GM21529 (cell line): ENCODE data around the gene CYP26A1.

ENCODE experiments used
- ATAC-seq: cut with Tn5 transposase; IDR thresholded peaks from one replicate; pipeline ENCODE4 v1.9.1; 2021; ENCODE audit not compliant: unreplicated experiment

Gene CYP26A1, protein sequence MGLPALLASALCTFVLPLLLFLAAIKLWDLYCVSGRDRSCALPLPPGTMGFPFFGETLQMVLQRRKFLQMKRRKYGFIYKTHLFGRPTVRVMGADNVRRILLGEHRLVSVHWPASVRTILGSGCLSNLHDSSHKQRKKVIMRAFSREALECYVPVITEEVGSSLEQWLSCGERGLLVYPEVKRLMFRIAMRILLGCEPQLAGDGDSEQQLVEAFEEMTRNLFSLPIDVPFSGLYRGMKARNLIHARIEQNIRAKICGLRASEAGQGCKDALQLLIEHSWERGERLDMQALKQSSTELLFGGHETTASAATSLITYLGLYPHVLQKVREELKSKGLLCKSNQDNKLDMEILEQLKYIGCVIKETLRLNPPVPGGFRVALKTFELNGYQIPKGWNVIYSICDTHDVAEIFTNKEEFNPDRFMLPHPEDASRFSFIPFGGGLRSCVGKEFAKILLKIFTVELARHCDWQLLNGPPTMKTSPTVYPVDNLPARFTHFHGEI

GRCh38 chr10:93073539-93074146 is at the start of gene CYP26A1:
TSS of gene CYP26A1 (plus strand) at chr10:93073893. CDS start at chr10:93073935, 42 bp downstream.
- ATAC-seq: no peak

DNA sequence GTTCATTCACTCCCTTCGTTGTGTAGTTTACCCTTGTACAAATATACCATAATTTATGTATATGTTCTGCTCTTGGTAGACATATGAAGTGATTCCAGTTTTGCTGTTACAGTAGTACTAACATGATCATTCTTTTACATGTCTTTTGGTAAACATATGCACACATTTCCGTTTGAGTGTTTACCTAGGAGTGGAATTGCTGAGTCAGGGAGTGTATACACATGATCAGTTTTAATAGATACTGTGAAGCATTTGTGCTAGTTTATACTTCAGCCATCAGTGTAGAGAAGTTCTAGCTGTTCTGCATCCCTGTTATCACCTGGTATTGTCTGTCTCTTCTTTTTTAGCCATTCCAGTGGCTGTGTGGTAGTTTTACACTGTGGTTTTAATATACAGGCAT is 47.6 kb upstream of the CYP26A1 start:
- no peak for ATAC-seq

DNA sequence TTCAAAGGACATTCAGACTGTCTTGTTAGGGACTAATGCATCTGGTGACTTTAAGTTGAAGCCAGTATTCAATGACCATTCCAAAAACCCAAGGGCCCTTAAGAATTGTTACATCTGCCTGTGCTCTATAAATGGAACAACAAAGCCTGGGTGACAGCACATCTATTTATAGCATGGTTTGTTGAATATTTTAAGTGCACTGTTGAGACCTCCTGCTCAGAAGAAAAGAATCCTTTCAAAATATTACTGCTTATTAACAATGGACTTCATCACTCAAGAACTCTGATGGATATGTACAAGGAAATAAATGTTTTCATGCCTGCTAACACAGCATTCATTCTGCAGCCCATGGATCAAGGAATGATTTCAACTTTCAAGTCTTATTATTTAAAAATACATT is 46.2 kb upstream of the CYP26A1 start:
- no peak for ATAC-seq

DNA sequence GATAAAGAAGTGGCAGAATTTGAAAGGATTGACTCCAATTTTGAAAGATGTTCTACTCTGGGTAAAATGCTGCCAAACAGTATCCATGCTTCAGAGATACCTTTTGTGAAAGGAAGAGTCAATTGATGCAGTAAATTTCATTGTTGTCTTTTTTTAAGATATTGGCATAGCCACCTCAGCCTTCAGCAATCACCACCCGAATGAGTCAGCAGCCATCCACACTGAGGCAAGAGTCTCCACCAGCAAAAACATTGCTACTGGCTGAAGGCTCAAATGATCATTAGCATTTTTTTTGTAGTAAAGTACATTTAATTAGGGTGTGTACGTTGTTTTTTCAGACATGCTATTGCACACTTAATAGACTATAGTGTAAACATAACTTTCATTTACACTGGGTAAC is 44.8 kb upstream of the CYP26A1 start:
- no peak for ATAC-seq

DNA sequence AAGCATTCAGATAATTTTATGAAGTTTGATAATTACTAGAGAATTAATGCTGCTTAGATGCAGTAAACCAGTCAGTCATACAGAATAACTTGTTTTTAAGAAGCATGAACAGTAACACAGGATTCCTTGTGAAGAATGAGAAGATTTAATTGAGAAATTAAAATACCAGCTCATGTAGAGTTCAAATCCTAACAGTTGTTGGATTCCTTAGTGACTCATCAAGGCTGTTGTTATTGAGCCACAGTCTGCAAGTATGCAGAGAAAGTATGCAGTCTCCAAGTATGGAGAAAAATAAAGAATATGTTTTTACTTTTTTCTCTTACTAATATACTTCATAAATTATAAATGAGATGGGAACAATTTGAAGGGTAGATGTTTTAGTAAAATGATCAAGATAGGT is 43.3 kb upstream of the CYP26A1 start:
- ATAC-seq: no peak

GRCh38 chr10:93032105-93032808 is 41.4 kb upstream of the CYP26A1 start:
- no peak for ATAC-seq

GRCh38 chr10:93032809-93033137 is 40.9 kb upstream of the CYP26A1 start:
- no peak for ATAC-seq

GRCh38 chr10:93034426-93034825 is 39.3 kb upstream of the CYP26A1 start:
- no peak for ATAC-seq

- no peak for ATAC-seq
Observed at GRCh38 chr10:93039110-93039509, 34.6 kb upstream of the CYP26A1 start.

DNA sequence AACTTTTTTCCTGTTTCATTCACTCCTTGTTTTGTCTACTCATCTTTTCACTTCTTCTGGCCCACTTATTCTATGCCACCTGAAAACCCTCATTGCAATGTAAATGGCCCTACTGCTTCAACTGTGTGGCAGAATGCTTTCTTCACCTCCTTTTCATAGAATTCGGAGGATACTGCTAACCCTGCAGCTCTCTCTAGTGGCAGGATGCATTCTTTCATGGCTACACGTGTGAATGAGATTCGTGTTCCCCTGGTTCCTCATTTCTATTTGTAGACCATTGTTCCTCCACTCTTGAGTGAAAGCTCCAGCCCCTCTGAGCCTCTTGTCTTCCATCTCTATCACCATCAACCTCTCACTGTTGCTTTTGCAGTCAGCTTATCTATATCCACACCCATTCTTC is 34.0 kb upstream of the CYP26A1 start:
- no peak for ATAC-seq

DNA sequence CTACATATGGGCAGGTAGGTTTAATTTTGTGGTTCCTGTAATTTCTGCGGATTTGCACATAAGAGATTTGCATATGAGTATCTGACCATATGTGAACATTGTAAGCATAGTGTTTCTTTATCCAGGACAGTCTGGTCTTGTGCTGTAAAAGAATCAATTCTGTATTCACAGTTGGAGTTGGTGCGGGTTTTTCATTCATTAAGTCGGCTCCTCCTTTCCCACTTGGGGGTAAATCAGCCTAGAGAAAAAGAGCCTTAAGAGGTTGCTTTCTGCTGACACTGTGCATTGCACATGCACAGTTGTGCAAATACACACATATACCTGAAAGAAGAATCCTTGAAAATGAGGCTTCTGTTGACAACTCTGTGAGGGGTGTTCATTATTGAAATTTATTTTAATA is 19.2 kb upstream of the CYP26A1 start:
- no peak for ATAC-seq

DNA sequence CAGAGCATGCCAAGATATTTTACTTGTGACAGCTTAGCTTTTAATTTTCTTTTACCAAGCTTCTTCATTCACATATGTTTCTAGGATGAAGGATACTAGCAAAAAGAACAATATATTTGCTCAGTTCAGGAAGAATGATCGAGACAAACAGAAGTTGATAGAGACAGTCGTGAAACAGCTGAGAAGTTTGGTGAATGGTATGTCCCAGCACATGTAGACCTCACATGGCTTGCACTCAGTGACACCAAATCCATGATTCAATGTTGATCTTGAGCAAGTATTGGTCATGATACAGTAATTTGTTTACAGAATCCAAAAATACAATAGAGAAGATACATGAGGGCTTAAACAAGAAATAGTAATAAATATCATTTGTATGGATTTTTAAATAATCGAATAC is 15.6 kb upstream of the CYP26A1 start:
- no peak for ATAC-seq

GRCh38 chr10:93059975-93060886 is 13.5 kb upstream of the CYP26A1 start, which contains the start of gene CYP26C1:
TSS of gene CYP26C1 (plus strand) at chr10:93060798. CDS start at chr10:93061264, 466 bp downstream.
- ATAC-seq: no peak

GRCh38 chr10:93060887-93061593 is 12.7 kb upstream of the CYP26A1 start:
- ATAC-seq: no peak

DNA sequence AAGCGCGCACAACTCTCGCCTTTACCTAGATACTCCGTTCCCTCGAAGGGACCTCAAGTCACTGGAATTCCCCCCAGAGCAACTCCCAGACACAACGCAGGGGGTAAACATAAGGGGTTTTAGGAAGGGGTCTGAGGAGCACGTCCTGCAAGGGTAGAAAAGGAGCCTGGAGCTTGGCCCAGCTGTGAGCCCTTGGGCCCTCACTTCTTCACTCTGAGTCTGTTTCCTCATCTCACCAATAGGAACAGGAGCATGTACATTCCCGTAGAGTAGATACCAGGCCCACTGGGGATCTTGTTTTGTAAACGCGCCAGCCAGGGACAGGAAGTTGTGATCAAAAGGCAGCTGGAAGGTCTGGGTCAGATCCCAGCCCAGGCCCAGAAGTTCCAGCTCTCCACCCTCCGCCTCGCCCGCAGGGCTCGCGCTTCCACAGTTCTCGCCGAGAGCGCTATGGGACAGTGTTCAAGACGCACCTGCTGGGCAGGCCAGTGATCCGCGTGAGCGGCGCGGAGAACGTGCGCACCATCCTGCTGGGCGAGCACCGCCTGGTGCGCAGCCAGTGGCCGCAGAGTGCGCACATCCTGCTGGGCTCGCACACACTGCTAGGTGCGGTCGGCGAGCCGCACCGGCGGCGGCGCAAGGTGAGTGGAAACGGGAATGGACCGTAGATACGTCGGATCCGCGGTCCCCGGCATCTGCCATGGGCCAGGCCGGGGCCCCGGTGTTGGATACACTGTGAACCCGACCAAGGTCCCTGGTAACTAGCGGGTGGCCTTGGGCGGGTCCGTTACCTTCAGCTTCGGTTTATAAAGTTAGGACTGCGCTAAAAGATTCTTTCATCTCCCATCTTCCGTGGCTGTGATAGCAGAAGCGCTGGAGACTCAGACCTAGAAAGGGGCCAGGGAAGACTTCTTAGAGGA is 11.8 kb upstream of the CYP26A1 start:
- no peak for ATAC-seq

DNA sequence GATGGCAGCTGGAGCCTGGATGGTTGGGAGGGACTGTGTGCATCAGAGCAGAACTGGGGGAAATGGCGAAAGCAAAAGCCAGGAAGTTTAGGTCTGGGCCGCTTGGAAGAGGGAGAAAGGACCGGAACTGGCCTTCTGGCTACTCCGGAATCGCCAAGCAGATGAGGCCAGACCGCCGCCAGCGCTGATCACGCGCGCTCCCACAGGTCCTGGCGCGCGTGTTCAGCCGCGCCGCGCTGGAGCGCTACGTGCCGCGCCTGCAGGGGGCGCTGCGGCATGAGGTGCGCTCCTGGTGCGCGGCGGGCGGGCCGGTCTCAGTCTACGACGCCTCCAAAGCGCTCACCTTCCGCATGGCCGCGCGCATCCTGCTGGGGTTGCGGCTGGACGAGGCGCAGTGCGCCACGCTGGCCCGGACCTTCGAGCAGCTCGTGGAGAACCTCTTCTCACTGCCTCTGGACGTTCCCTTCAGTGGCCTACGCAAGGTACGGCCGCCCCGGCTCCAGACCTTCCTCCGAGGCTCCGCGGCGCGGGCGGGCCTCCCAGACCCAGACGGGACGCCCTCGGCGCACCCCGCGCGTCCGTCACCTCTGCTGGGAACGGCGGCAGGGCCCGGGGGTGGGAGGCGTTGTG is 11.1 kb upstream of the CYP26A1 start:
- no peak for ATAC-seq

GRCh38 chr10:93063144-93063976 is 10.3 kb upstream of the CYP26A1 start:
- no peak for ATAC-seq
